Measurements from ENCODE around the gene SPOCK1. TPM values are rescaled to one million over a fixed set of nuclear protein-coding genes. Genes with fewer than 3 reads are reported as not detected.

Gene SPOCK1
- total and polyA plus RNA-seq, 9 of the 15 experiments (the other 6 are each of a cell fraction or from before 2014, with no cell fraction given): 0.01 to 0.35 (median 0.04) TPM; not detected in 6

DNA sequence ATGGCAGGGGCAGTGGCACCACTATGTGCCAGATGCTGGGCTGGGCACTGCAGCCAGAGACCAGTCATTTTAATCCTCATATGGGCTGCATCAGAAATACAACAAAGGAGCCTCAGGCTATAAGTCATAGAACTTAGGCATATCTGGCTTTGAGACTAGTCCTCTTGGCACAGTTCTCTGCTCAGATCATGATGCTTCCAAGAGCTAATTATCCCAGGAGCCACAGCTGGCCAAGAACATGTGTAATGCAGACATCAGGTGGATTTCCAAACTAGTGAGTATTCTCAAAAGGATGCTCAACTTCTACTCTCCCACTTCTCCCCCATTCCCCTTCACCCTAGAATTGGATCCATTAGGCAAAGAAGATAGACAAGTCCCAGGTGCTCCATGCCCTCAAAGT, 571.6 kb downstream of the SPOCK1 start:
- CTCF ChIA-PET (ENCODE audit: low intra/inter-chr PET ratio): no interaction called here
- Histone ChIP-seq H3K36me3 (ENCODE audit: control insufficient read depth, insufficient read depth, low read length) (no peaks in the 10 kb centered on the region), H2AFZ (ENCODE audit: low read depth, low read length) (no peak overlapping the region), H3K9ac (ENCODE audit: insufficient read depth in 1 of 2, low read depth in 2 of 2, low read length in 2 of 2) (no peak overlapping the region), H3K9me1 (ENCODE audit: control insufficient read depth, insufficient read depth, low read length) (no peaks in the 10 kb centered on the region), H3K4me1 (replicated peaks in 1 of 2; ENCODE audit: control insufficient read depth in 2 of 2, insufficient read depth in 2 of 2, low read length in 2 of 2) (no peaks in the 10 kb centered on the region), H4K20me1 (replicated peaks; ENCODE audit: control insufficient read depth, insufficient read depth, low read length) (no peaks in the 10 kb centered on the region), H3K4me2 (ENCODE audit: insufficient read depth, low read length) (no peak overlapping the region), H3K9me3 (replicated peaks; ENCODE audit: control insufficient read depth, insufficient read depth, low read depth, low read length) (no peaks in the 10 kb centered on the region), H3K4me3 (no peak overlapping the region), H3K27ac (ENCODE audit: extremely low read depth, low read depth, low read length) (no peak overlapping the region), H3K79me2 (ENCODE audit: control insufficient read depth, insufficient read depth, low read length) (no peaks in the 10 kb centered on the region), H3K27me3 (ENCODE audit: control insufficient read depth in 2 of 2, insufficient read depth in 2 of 2, low read length in 2 of 2) (no peaks in the 10 kb centered on the region)
- ATAC-seq: no peak
- in situ Hi-C loops (cut with MboI) (no loop called here), intact Hi-C loops (cut with micrococcal nuclease) (no loop called here)
- FAIRE-seq: no peak
- TF ChIP-seq FOXA3 (CRISPR knock-in tag; conservative IDR thresholded peaks at IDR 0.05 in 1 of 2, IDR thresholded peaks at IDR 0.05 in 1 of 2): no peak
- TF ChIP-seq, protein P1, sequence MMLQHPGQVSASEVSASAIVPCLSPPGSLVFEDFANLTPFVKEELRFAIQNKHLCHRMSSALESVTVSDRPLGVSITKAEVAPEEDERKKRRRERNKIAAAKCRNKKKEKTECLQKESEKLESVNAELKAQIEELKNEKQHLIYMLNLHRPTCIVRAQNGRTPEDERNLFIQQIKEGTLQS (IDR thresholded peaks at IDR 0.05): no peak
- TF ChIP-seq, protein P1 (CRISPR knock-in tag; conservative IDR thresholded peaks at IDR 0.05): no peak
- no peak for TF ChIP-seq BHLHE40 (IDR thresholded peaks at IDR 0.05; ENCODE audit: low read length)
- TF ChIP-seq ZNF583 (CRISPR knock-in tag; IDR thresholded peaks at IDR 0.05): no peak
- no peak for TF ChIP-seq BDP1 (IDR thresholded peaks at IDR 0.05; ENCODE audit: insufficient read depth, insufficient read length)
- TF ChIP-seq SMARCA4 (IDR thresholded peaks at IDR 0.05): no peak
- no peak for TF ChIP-seq PHF21A (IDR thresholded peaks at IDR 0.05; ENCODE audit: borderline replicate concordance, low read depth)
- no peak for TF ChIP-seq NCOA4 (IDR thresholded peaks at IDR 0.05; ENCODE audit: partially characterized antibody)
- no peak for TF ChIP-seq HMGN3 (IDR thresholded peaks at IDR 0.05; ENCODE audit: borderline replicate concordance, extremely low read depth, insufficient read length, low read depth, low read length)
- no peak for TF ChIP-seq GMEB1 (CRISPR knock-in tag; IDR thresholded peaks at IDR 0.05)
- TF ChIP-seq CBFA2T3 (IDR thresholded peaks at IDR 0.05): no peak
- TF ChIP-seq POLR2AphosphoS5 (IDR thresholded peaks at IDR 0.05; ENCODE audit: control insufficient read depth, insufficient read depth, low read depth, low read length): no peak
- TF ChIP-seq PURB (CRISPR knock-in tag; IDR thresholded peaks at IDR 0.05; ENCODE audit: low read depth): no peak
- no peak for TF ChIP-seq RREB1 (CRISPR knock-in tag; IDR thresholded peaks at IDR 0.05)
- DNase-seq (ENCODE audit: extremely low read depth in 1 of 4, low spot score in 3 of 4): no peak
- BruUV-seq (replicated peaks): no TSS peak
- POLR2A ChIA-PET: no interaction called here
